Medulla oblongata (tissue), 1 donor: ENCODE measurements around the gene LIPK.
"Not testable (repeated sequence)": the region's sequence is repeated elsewhere in the genome, so short reads cannot be mapped to it uniquely, and the experiment has no call there.

ENCODE experiments used
- DNase-seq: peaks from one replicate; pipeline ENCODE4 v3.0.0-alpha.2; 2015; ENCODE audit errors: extremely low spot score

The LIPK gene

GRCh38 chr10:88705958-88706357 is at the start of gene LIPK:
TSS of gene LIPK (plus strand) at chr10:88706249. CDS start at chr10:88724544, 18,295 bp downstream.
- no peak for DNase-seq

- DNase-seq: no peak
Measured at GRCh38 chr10:88657901-88658300, 48.1 kb upstream of the LIPK start.

GRCh38 chr10:88659725-88660597 is 46.1 kb upstream of the LIPK start:
- DNase-seq: no peak

GRCh38 chr10:88660598-88660884 is 45.5 kb upstream of the LIPK start:
- DNase-seq: no peak

GRCh38 chr10:88661018-88661417 is 45.0 kb upstream of the LIPK start:
- no peak for DNase-seq

- DNase-seq: no peak
Measured at GRCh38 chr10:88661577-88661976, 44.5 kb upstream of the LIPK start.

GRCh38 chr10:88663153-88663552 is 42.9 kb upstream of the LIPK start:
- not testable (repeated sequence) for DNase-seq

- no peak for DNase-seq
Measured at GRCh38 chr10:88664142-88664541, 41.9 kb upstream of the LIPK start, which contains the start of gene LIPF. TSS of gene LIPF (plus strand) at chr10:88664442. CDS start at chr10:88667298, 2,856 bp downstream.

GRCh38 chr10:88668465-88668864 is 37.6 kb upstream of the LIPK start:
- DNase-seq: no peak

- no peak for DNase-seq
Measured at GRCh38 chr10:88670497-88670896, 35.6 kb upstream of the LIPK start.

- DNase-seq: no peak
Measured at GRCh38 chr10:88672041-88672440, 34.0 kb upstream of the LIPK start.

GRCh38 chr10:88676283-88677060 is 29.6 kb upstream of the LIPK start:
- no peak for DNase-seq

- no peak for DNase-seq
Measured at GRCh38 chr10:88680958-88681357, 25.1 kb upstream of the LIPK start.

GRCh38 chr10:88682491-88682890 is 23.6 kb upstream of the LIPK start:
- no peak for DNase-seq

- DNase-seq: peak; percentile 23
Measured at GRCh38 chr10:88687853-88688467, 18.1 kb upstream of the LIPK start.

GRCh38 chr10:88689366-88689765 is 16.7 kb upstream of the LIPK start:
- no peak for DNase-seq

- DNase-seq: no peak
Measured at GRCh38 chr10:88693392-88694020, 12.5 kb upstream of the LIPK start.

GRCh38 chr10:88702848-88703597 is 3.0 kb upstream of the LIPK start:
- no peak for DNase-seq

GRCh38 chr10:88707429-88708155 is 1.5 kb downstream of the LIPK start:
- DNase-seq: no peak

- DNase-seq: not testable (repeated sequence)
Measured at GRCh38 chr10:88709361-88709760, 3.3 kb downstream of the LIPK start.

- DNase-seq: no peak
Measured at GRCh38 chr10:88715517-88715916, 9.5 kb downstream of the LIPK start.
